ENCODE results near the gene EFS.

GRCh38 chr14:23307146-23307530 lies 57.8 kb downstream of the EFS start:
- TF ChIP-seq CTCF (conservative IDR thresholded peaks at IDR 0.05; ENCODE audit: low read length) (no peak), EZH2phosphoT487 (IDR thresholded peaks at IDR 0.05; ENCODE audit: borderline replicate concordance, low read depth, low read length) (no peak)

All from OCI-LY7 (cell line).